GM18498 (cell line): ENCODE results near the gene CCDC33.

Experiments used
- ATAC-seq: cut with Tn5 transposase; IDR thresholded peaks from one replicate; pipeline ENCODE4 v1.9.1; 2021; ENCODE audit warnings: mild to moderate bottlenecking, moderate library complexity; ENCODE audit not compliant: unreplicated experiment

Gene CCDC33

DNA sequence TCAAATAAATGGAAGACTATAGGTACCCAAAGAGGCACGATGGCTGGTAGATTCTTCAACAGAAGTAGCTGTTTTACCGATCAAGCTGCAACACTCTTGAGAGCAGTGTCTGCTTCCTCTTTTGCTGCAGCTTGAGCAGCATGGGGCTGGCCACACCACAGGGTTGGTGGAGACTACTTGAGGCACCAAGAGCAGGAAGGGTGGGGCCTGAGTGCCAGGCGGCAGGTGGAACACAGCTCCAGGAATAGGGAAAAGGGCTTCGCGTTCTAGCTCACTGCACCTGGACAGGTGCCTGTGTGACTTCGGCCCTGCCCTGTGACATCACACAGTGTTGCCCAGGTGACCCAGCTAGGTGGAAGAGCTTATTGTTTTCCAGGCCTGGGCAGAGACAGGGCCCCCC is at the start of gene CCDC33:
Gene CCDC33 (plus strand): TSS at position 365 of the 400 bp plus-strand sequence. CDS start 394 bp downstream, outside the sequence.
- peak; percentile 50 for ATAC-seq

DNA sequence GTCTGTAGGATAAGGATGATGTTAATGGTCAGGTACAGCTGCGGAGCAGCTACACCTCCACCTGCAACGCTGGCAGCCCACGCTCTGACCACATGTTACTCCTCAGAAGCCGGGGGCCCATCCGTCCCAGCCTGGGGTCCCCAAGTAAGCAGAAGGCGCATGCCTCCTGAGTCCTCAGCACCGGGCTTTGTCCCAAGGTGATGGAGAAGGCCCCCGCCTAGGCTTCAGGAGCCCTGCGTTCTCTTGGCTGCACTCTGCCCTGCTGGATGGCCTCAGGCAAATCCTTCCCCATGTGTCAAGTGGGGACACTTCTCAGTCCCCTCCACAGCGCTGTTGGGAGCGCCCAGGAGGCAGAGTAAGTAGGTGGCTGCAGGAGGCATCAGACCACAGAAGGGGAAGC is 47.9 kb upstream of the CCDC33 start:
- no peak for ATAC-seq

GRCh38 chr15:74191798-74192197 is 44.3 kb upstream of the CCDC33 start:
- no peak for ATAC-seq

- ATAC-seq, result no peak
Measured at GRCh38 chr15:74192751-74193150, 43.4 kb upstream of the CCDC33 start.

- ATAC-seq, result no peak
Measured at GRCh38 chr15:74193299-74193718, 42.8 kb upstream of the CCDC33 start.

- no peak for ATAC-seq
Measured at GRCh38 chr15:74193905-74194304, 42.2 kb upstream of the CCDC33 start.

DNA sequence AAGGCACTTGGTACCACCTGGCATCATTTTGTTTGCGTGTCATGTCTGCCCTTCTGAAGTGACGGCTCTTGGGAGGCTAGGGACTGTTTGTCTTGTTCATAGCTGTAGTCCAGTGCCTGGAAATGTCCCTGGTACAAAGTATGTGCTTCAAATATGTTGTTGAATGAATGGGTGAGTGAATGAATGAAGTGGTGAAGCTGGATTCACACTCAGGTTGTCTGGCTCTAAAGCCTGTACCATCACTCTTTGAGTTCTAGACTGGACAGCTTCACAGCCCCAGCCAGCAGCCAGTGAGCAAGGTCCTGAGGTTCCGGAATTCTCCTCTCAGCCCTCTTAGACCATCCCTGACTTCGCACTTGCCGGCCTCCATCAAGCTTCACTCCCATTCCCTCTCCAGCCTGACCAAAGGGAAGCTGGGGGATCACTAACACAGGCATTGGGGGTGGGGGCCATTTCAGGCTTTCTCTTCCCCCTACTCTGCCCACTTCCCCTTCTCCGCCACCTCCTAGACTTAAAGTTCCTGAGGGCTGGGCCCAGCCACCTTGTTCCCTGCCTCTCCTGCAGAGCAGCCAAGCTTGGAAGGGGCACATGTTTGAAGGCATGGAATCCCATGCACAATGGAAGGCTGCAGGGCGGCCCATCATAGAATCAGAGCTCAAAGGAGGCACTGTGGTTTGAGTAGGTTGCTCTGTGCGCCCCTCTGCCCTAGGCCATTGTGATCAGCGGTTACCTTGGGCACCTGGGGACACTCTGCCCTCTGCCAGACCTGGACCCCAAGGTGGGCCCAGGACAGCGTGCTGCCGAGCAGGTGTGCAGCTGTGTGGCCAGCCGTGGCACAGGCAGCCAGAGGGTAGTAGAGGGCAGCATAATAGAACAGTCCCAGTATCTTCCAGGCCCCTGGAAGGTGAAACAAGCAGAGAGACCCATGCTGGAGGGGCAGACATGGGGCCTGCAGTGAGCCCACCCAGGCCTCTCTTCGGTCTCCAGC is 41.3 kb upstream of the CCDC33 start:
- no peak for ATAC-seq

GRCh38 chr15:74196175-74196574 is 40.0 kb upstream of the CCDC33 start:
- ATAC-seq, result no peak

DNA sequence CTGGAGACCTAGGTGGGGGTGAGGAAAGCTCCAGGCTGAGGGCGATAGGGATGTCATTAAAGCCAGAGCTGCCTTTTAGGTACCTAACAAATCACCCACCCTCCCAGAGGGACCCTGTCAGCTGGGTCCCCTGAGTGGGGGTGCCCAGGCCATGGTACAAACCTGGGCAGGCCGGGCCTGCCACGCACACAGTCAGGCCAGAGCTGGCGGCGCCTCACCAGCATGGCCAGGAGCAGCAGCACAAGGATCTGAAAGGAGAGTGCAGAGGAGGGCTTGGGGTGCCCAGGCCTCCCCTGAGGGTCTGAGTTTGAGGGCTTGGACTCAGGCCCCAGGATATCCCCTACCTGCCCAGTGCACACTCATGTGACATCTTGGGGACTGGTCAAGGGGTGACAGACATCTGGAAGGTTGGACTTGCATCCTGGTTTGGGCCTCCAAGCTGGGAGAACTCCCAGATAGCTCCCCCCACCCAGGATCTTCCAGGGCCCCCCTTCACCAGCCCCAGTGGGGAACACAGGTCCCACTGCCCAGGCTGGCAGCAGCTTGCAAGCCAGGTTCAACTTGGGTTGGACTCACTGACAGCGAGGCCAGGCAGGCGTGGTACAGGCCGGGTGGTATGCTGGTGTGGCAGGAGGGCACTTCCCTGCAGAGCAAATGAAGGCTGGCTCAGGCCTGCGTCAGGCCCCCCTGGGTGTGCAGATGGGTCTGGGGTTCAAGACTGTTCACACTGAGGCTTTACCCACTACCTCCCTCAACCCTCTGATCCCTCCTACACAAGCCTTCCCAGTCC is 38.8 kb upstream of the CCDC33 start:
- no peak for ATAC-seq

GRCh38 chr15:74199297-74199652 is 36.9 kb upstream of the CCDC33 start:
- ATAC-seq, result no peak

GRCh38 chr15:74200412-74200815 is 35.7 kb upstream of the CCDC33 start:
- no peak for ATAC-seq

GRCh38 chr15:74200871-74201419 is 35.2 kb upstream of the CCDC33 start:
- ATAC-seq, result no peak

- ATAC-seq, result no peak
Measured at GRCh38 chr15:74201710-74202420, 34.3 kb upstream of the CCDC33 start.

DNA sequence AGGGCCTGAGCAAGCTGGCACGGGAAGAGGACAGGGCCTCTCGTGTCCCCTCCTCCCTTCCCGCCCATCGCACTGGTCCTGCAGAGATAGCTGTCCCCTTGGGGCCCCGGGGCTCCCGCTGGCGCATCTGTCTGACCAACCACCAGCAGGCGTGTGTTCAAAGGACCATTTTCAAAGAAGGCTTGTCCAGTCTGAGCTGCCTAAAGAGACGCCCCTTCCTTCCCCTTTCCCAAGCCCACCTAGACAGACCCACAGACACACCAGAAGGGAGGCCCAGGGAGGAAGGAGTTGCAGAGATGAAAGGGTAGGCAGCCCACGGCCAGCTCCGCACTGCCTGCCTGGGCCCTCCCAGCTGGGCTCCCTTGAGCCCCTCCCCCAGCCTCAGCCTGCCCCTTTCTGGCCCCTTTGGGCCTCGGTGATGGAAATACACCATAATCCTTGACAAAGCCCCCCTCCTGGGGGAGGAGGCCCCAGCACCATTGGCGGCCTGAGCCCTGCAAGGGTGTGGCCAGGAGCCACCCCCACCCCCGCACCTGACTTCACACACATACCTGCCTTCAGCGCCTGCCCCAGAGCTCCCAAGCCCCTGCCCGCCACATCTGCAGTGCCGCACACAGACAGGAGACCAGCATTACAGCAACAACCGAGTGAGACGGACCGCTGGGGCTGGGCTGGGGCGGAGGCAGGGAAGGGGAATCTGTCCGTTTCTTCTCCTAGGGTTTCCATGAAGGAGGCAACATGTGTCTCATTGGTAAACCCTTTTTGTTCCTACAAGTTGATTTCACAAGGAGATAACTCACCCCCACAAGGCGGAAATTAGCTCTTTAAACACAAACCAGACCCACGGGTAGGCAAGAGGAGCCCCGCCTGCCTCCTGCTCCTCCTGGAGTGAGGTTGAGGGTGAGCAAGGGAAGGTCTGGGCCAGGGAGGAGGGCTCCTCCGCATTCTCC is 33.4 kb upstream of the CCDC33 start, which contains the start of gene STRA6:
Gene STRA6 (minus strand): TSS at position 336 of the 950 bp plus-strand sequence. CDS start 520 bp downstream, outside the sequence.
- ATAC-seq, result no peak

- ATAC-seq, result no peak
Measured at GRCh38 chr15:74203914-74204431, 32.2 kb upstream of the CCDC33 start.

DNA sequence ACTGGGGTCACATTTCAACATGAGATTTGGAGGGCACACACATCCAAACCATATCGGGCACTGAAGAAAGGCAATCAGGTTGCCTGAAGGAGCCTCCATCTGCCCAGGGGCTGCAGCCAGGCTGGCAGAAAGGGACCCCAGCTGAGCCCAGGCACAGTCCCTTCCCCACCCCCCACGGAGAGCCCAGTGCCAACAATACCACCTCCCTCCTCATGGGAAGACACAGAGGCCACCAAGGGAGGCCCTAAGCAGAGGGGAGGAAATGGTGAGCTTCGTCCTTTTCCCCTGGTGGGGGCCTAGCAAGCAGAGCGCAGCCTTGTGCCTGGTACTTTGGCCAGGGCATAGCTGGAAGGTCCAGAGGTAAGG is 30.6 kb upstream of the CCDC33 start:
- no peak for ATAC-seq

- ATAC-seq, result no peak
Measured at GRCh38 chr15:74206801-74207281, 29.3 kb upstream of the CCDC33 start.

- no peak for ATAC-seq
Measured at GRCh38 chr15:74207652-74208440, 28.3 kb upstream of the CCDC33 start.
